ENCODE results near the gene RUNX1.

DNA sequence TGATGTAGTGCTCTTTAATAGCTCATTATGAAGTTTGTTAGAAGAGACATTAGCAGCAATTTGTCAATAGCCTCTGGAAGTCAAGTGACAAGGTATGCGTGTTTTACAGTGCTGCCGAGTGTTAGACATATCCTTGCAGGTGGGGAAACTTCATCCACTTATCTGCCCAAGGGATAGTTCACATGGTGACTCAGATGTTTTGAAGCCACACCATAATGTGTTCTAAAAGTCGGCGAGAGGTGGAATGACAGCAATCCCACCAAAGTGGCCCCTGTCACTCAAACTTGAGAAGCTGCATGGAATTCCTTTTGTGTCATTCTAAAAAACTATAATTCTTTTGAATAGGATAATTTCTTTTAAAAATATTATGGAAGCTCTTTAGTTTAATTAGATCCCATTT is 98.1 kb downstream of the RUNX1 start:
- TF ChIP-seq, protein P1, sequence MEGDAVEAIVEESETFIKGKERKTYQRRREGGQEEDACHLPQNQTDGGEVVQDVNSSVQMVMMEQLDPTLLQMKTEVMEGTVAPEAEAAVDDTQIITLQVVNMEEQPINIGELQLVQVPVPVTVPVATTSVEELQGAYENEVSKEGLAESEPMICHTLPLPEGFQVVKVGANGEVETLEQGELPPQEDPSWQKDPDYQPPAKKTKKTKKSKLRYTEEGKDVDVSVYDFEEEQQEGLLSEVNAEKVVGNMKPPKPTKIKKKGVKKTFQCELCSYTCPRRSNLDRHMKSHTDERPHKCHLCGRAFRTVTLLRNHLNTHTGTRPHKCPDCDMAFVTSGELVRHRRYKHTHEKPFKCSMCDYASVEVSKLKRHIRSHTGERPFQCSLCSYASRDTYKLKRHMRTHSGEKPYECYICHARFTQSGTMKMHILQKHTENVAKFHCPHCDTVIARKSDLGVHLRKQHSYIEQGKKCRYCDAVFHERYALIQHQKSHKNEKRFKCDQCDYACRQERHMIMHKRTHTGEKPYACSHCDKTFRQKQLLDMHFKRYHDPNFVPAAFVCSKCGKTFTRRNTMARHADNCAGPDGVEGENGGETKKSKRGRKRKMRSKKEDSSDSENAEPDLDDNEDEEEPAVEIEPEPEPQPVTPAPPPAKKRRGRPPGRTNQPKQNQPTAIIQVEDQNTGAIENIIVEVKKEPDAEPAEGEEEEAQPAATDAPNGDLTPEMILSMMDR (conservative IDR thresholded peaks at IDR 0.05; ENCODE audit: low read depth, low read length): no peak
- TF ChIP-seq EZH2 (IDR thresholded peaks at IDR 0.05; ENCODE audit: borderline replicate concordance, low read depth, low read length, poor library complexity, severe bottlenecking): no peak

Measured in A673 (cell line).